ENCODE data around the gene ULBP3. TPM values are rescaled to one million over a fixed set of nuclear protein-coding genes. Genes with fewer than 3 reads are reported as not detected.

The ULBP3 gene
- total and polyA plus RNA-seq, 2 donors (not counting 1 experiment from before 2014, with no cell fraction given) = 0.10 to 0.69 TPM

DNA sequence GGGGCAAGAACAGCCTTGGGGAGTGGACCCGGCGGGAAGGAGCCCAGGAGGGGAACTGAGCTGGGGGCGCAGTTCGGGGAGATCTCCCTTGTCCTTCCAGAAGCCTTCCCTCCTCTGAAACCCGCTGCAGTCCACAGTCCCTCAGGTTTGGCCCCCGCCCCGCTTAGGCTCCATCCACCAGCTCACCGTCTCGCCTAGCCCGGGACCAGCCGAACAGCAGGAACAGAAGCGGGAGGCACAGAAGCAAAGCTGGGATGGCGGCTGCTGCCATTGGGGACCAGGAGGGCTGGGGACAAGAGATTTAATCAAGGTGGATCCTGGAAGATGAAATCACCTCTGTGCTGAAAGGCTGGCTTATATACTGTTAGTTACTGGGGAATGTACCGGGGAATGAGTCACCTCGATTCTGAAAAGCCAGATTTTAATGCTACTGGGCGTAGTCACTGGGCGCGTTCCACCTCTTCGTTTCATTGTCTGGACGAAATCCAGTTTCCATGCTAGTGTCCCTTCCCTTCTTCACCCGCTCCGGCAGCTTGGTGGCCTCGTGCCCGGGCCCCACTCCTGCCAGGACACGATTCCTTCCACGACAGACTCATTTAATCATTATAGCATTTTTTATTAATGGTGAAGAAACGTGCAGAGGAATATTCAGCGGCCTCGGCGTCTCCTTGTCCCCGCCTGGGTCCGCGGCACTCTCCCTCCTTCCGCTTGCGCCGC, 43.6 kb downstream of the ULBP3 start, which contains the start of gene RAET1L:
TSS of gene RAET1L (minus strand) at position 332 of the 717 bp plus-strand sequence. CDS start at position 271, 61 bp downstream.
- Histone ChIP-seq H3K27me3 (replicated peaks in 1 of 4; ENCODE audit: control extremely low read depth in 1 of 4, control insufficient read depth in 3 of 4, insufficient read depth in 4 of 4, low read length in 3 of 4) (peaks cover 0 to 46% (median 33%) of the 10 kb centered on the region in 4 experiments), H3K36me3 (replicated peaks in 1 of 2; ENCODE audit: control extremely low read depth in 1 of 2, control insufficient read depth in 1 of 2, extremely low read depth in 1 of 2, insufficient read depth in 2 of 2, low read length in 1 of 2) (no peaks in the 10 kb centered on the region), H2AFZ (ENCODE audit: insufficient read depth, low read depth, low read length, poor library complexity, severe bottlenecking) (peak within 1 kb of the TSS; percentile 30), H3K79me2 (ENCODE audit: control insufficient read depth, insufficient read depth, low read length) (no peaks in the 10 kb centered on the region), H4K20me1 (ENCODE audit: control insufficient read depth, insufficient read depth, low read length, poor library complexity, severe bottlenecking) (no peaks in the 10 kb centered on the region), H3K4me2 (replicated peaks; ENCODE audit: low read depth, low read length, poor library complexity, severe bottlenecking) (peak within 1 kb of the TSS; percentile 71), H3K4me1 (ENCODE audit: control insufficient read depth in 2 of 2, insufficient read depth in 2 of 2, low read length in 2 of 2) (peaks cover 32 to 35% of the 10 kb centered on the region in 2 donors), H3K9me3 (ENCODE audit: control extremely low read depth in 1 of 3, control insufficient read depth in 2 of 3, insufficient read depth in 1 of 3, low read length in 2 of 3) (peaks cover 0 to 11% (median 0%) of the 10 kb centered on the region in 3 donors), H3K9ac (ENCODE audit: low read length) (peak within 1 kb of the TSS; percentile 39), H3K27ac (ENCODE audit: low read length in 2 of 2) (no peak within 1 kb of the TSS), H3K4me3 (ENCODE audit: control extremely low read depth in 1 of 5, extremely low read depth in 1 of 5, insufficient read depth in 1 of 5, low read depth in 2 of 5, low read length in 4 of 5) (peak within 1 kb of the TSS in 3 of 5 experiments; percentile 11 to 29 (median 20))
- Mint-ChIP-seq H3K27ac (no peak within 1 kb of the TSS), H3K9me3 (ENCODE audit: insufficient read depth) (no peaks in the 10 kb centered on the region), H3K4me1 (peaks cover 31% of the 10 kb centered on the region), H3K4me3 (peak within 1 kb of the TSS; percentile 68), H3K27me3 (peaks cover 43% of the 10 kb centered on the region)
- no peak for TF ChIP-seq EZH2 (IDR thresholded peaks at IDR 0.05; ENCODE audit: borderline replicate concordance, insufficient read depth, low read depth, low read length, poor library complexity, severe bottlenecking)
- TF ChIP-seq, protein P1, sequence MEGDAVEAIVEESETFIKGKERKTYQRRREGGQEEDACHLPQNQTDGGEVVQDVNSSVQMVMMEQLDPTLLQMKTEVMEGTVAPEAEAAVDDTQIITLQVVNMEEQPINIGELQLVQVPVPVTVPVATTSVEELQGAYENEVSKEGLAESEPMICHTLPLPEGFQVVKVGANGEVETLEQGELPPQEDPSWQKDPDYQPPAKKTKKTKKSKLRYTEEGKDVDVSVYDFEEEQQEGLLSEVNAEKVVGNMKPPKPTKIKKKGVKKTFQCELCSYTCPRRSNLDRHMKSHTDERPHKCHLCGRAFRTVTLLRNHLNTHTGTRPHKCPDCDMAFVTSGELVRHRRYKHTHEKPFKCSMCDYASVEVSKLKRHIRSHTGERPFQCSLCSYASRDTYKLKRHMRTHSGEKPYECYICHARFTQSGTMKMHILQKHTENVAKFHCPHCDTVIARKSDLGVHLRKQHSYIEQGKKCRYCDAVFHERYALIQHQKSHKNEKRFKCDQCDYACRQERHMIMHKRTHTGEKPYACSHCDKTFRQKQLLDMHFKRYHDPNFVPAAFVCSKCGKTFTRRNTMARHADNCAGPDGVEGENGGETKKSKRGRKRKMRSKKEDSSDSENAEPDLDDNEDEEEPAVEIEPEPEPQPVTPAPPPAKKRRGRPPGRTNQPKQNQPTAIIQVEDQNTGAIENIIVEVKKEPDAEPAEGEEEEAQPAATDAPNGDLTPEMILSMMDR (IDR thresholded peaks at IDR 0.05) = no peak
- ChIA-PET POLR2A (interaction anchor here (0.6 kb wide), 1 partner anchor 1423 kb away, joined by 8 read pairs; no protein-coding TSS in a partner anchor), CTCF (interaction anchor here (2.1 kb wide), 1 partner anchor 9 kb away, joined by 6 read pairs; no protein-coding TSS in a partner anchor)
- DNase-seq = no peak
- ATAC-seq (ENCODE audit: low read depth) = no peak
- 9% methylated on average over 30 of the region's 36 CpGs for WGBS (ENCODE audit: insufficient coverage)
- intact Hi-C loops (cut with micrococcal nuclease) = no loop called here
